ENCODE results near the gene FLRT1.

FLRT1 gene

GRCh38 chr11:64011371-64011770 lies 24.4 kb upstream of the FLRT1 start:
- Histone ChIP-seq H3K79me1 (ENCODE audit: low read length) (no peaks in the 10 kb centered on the region), H3K9me3 (ENCODE audit: insufficient read depth, low read depth, low read length) (no peaks in the 10 kb centered on the region), H4K12ac (ENCODE audit: low read depth, low read length) (no peak overlapping the region), H2AFZ (ENCODE audit: insufficient read depth, low read length, poor library complexity) (no peak overlapping the region), H3K4me3 (ENCODE audit: low read depth, low read length) (no peak overlapping the region), H2BK5ac (ENCODE audit: low read depth, low read length, poor library complexity) (no peak overlapping the region), H2BK120ac (ENCODE audit: insufficient read depth, low read length, poor library complexity) (no peak overlapping the region), H3K18ac (ENCODE audit: low read length) (no peak overlapping the region), H3K4me2 (ENCODE audit: low read length) (no peak overlapping the region), H3K4me1 (ENCODE audit: control insufficient read depth in 1 of 2, insufficient read depth in 2 of 2, low read length in 2 of 2) (peaks cover 12 to 16% of the 10 kb centered on the region in 2 experiments), H3K23ac (ENCODE audit: low read length) (no peak overlapping the region), H4K91ac (ENCODE audit: low read depth, low read length) (no peak overlapping the region), H2BK12ac (ENCODE audit: low read length) (no peak overlapping the region), H2AK5ac (ENCODE audit: low read length) (no peak overlapping the region), H3K79me2 (ENCODE audit: control insufficient read depth, insufficient read depth, low read length, poor library complexity) (no peaks in the 10 kb centered on the region), H3K14ac (ENCODE audit: low read length) (no peak overlapping the region), H4K8ac (ENCODE audit: low read depth, low read length) (no peak overlapping the region), H3K27ac (ENCODE audit: low read depth, low read length) (no peak overlapping the region), H3K36me3 (ENCODE audit: control insufficient read depth in 1 of 2, insufficient read depth in 2 of 2, low read length in 2 of 2) (no peaks in the 10 kb centered on the region), H3K9ac (ENCODE audit: low read length) (no peak overlapping the region), H3K27me3 (ENCODE audit: insufficient read depth, low read length) (peaks cover 12% of the 10 kb centered on the region), H3K4ac (ENCODE audit: low read depth, low read length) (no peak overlapping the region)
- no CpG with 5 or more reads among the region's 8 CpGs for WGBS (ENCODE audit: extremely low coverage, insufficient coverage, insufficient read length)
- DNase-seq: no peak

- Histone ChIP-seq H3K4me1 (ENCODE audit: control insufficient read depth in 1 of 2, insufficient read depth in 2 of 2, low read length in 2 of 2) (peaks cover 6 to 8% of the 10 kb centered on the region in 2 experiments), H2AFZ (ENCODE audit: insufficient read depth, low read length, poor library complexity) (no peak overlapping the region), H3K18ac (ENCODE audit: low read length) (no peak overlapping the region), H3K4me3 (ENCODE audit: low read depth, low read length) (no peak overlapping the region), H3K9ac (ENCODE audit: low read length) (no peak overlapping the region), H3K23ac (ENCODE audit: low read length) (no peak overlapping the region), H3K36me3 (ENCODE audit: control insufficient read depth in 1 of 2, insufficient read depth in 2 of 2, low read length in 2 of 2) (no peaks in the 10 kb centered on the region), H2AK5ac (ENCODE audit: low read length) (no peak overlapping the region), H4K12ac (ENCODE audit: low read depth, low read length) (no peak overlapping the region), H3K14ac (ENCODE audit: low read length) (no peak overlapping the region), H3K79me1 (ENCODE audit: low read length) (no peaks in the 10 kb centered on the region), H3K4ac (ENCODE audit: low read depth, low read length) (no peak overlapping the region), H4K8ac (ENCODE audit: low read depth, low read length) (no peak overlapping the region), H2BK120ac (ENCODE audit: insufficient read depth, low read length, poor library complexity) (no peak overlapping the region), H3K27me3 (ENCODE audit: insufficient read depth, low read length) (no peaks in the 10 kb centered on the region), H3K79me2 (ENCODE audit: control insufficient read depth, insufficient read depth, low read length, poor library complexity) (no peaks in the 10 kb centered on the region), H3K27ac (ENCODE audit: low read depth, low read length) (no peak overlapping the region), H2BK5ac (ENCODE audit: low read depth, low read length, poor library complexity) (no peak overlapping the region), H4K91ac (ENCODE audit: low read depth, low read length) (no peak overlapping the region), H3K4me2 (ENCODE audit: low read length) (no peak overlapping the region), H2BK12ac (ENCODE audit: low read length) (no peak overlapping the region), H3K9me3 (ENCODE audit: insufficient read depth, low read depth, low read length) (no peaks in the 10 kb centered on the region)
- WGBS (ENCODE audit: extremely low coverage, insufficient coverage, insufficient read length): no CpG with 5 or more reads among the region's 16 CpGs
- no peak for DNase-seq
Observed at GRCh38 chr11:64013141-64013896, 22.4 kb upstream of the FLRT1 start.

GRCh38 chr11:64014356-64014755 lies 21.4 kb upstream of the FLRT1 start:
- no peak overlapping the region for H3K18ac ChIP-seq (ENCODE audit: low read length)
- H3K14ac ChIP-seq (ENCODE audit: low read length): no peak overlapping the region
- no peaks in the 10 kb centered on the region for H3K79me1 ChIP-seq (ENCODE audit: low read length)
- no peak overlapping the region for H2BK5ac ChIP-seq (ENCODE audit: low read depth, low read length, poor library complexity)
- no peaks in the 10 kb centered on the region for H3K79me2 ChIP-seq (ENCODE audit: control insufficient read depth, insufficient read depth, low read length, poor library complexity)
- H3K4ac ChIP-seq (ENCODE audit: low read depth, low read length): no peak overlapping the region
- DNase-seq: no peak
- H3K27me3 ChIP-seq (ENCODE audit: insufficient read depth, low read length): no peaks in the 10 kb centered on the region
- H4K91ac ChIP-seq (ENCODE audit: low read depth, low read length): no peak overlapping the region
- H3K9me3 ChIP-seq (ENCODE audit: insufficient read depth, low read depth, low read length): peaks cover 2% of the 10 kb centered on the region
- no peak overlapping the region for H3K4me3 ChIP-seq (ENCODE audit: low read depth, low read length)
- no peak overlapping the region for H2BK12ac ChIP-seq (ENCODE audit: low read length)
- H3K23ac ChIP-seq (ENCODE audit: low read length): no peak overlapping the region
- H2AFZ ChIP-seq (ENCODE audit: insufficient read depth, low read length, poor library complexity): no peak overlapping the region
- H4K8ac ChIP-seq (ENCODE audit: low read depth, low read length): no peak overlapping the region
- no peak overlapping the region for H3K4me2 ChIP-seq (ENCODE audit: low read length)
- no peak overlapping the region for H3K27ac ChIP-seq (ENCODE audit: low read depth, low read length)
- H2BK120ac ChIP-seq (ENCODE audit: insufficient read depth, low read length, poor library complexity): no peak overlapping the region
- H3K4me1 ChIP-seq (ENCODE audit: control insufficient read depth in 1 of 2, insufficient read depth in 2 of 2, low read length in 2 of 2): peaks cover 4 to 5% of the 10 kb centered on the region in 2 experiments
- H3K36me3 ChIP-seq (ENCODE audit: control insufficient read depth in 1 of 2, insufficient read depth in 2 of 2, low read length in 2 of 2): no peaks in the 10 kb centered on the region
- H3K9ac ChIP-seq (ENCODE audit: low read length): no peak overlapping the region
- no peak overlapping the region for H2AK5ac ChIP-seq (ENCODE audit: low read length)
- no peak overlapping the region for H4K12ac ChIP-seq (ENCODE audit: low read depth, low read length)
- no CpG with 5 or more reads among the region's 11 CpGs for WGBS (ENCODE audit: extremely low coverage, insufficient coverage, insufficient read length)

- no peak overlapping the region for H2BK5ac ChIP-seq (ENCODE audit: low read depth, low read length, poor library complexity)
- H3K4me3 ChIP-seq (ENCODE audit: low read depth, low read length): no peak overlapping the region
- WGBS (ENCODE audit: extremely low coverage, insufficient coverage, insufficient read length): no CpG with 5 or more reads among the region's 20 CpGs
- no peak overlapping the region for H2AK5ac ChIP-seq (ENCODE audit: low read length)
- no peak overlapping the region for H2AFZ ChIP-seq (ENCODE audit: insufficient read depth, low read length, poor library complexity)
- H3K79me1 ChIP-seq (ENCODE audit: low read length): no peaks in the 10 kb centered on the region
- no peaks in the 10 kb centered on the region for H3K27me3 ChIP-seq (ENCODE audit: insufficient read depth, low read length)
- no peak overlapping the region for H2BK12ac ChIP-seq (ENCODE audit: low read length)
- no peaks in the 10 kb centered on the region for H3K36me3 ChIP-seq (ENCODE audit: control insufficient read depth in 1 of 2, insufficient read depth in 2 of 2, low read length in 2 of 2)
- no peak overlapping the region for H3K9ac ChIP-seq (ENCODE audit: low read length)
- no peak overlapping the region for H3K27ac ChIP-seq (ENCODE audit: low read depth, low read length)
- H3K23ac ChIP-seq (ENCODE audit: low read length): no peak overlapping the region
- no peak overlapping the region for H3K18ac ChIP-seq (ENCODE audit: low read length)
- H3K4ac ChIP-seq (ENCODE audit: low read depth, low read length): no peak overlapping the region
- H3K9me3 ChIP-seq (ENCODE audit: insufficient read depth, low read depth, low read length): peaks cover 2% of the 10 kb centered on the region
- H3K4me1 ChIP-seq (ENCODE audit: control insufficient read depth in 1 of 2, insufficient read depth in 2 of 2, low read length in 2 of 2): no peaks in the 10 kb centered on the region
- no peak overlapping the region for H4K91ac ChIP-seq (ENCODE audit: low read depth, low read length)
- H3K4me2 ChIP-seq (ENCODE audit: low read length): no peak overlapping the region
- H2BK120ac ChIP-seq (ENCODE audit: insufficient read depth, low read length, poor library complexity): no peak overlapping the region
- no peaks in the 10 kb centered on the region for H3K79me2 ChIP-seq (ENCODE audit: control insufficient read depth, insufficient read depth, low read length, poor library complexity)
- DNase-seq: no peak
- H4K8ac ChIP-seq (ENCODE audit: low read depth, low read length): no peak overlapping the region
- H3K14ac ChIP-seq (ENCODE audit: low read length): no peak overlapping the region
- no peak overlapping the region for H4K12ac ChIP-seq (ENCODE audit: low read depth, low read length)
Observed at GRCh38 chr11:64015510-64015909, 20.2 kb upstream of the FLRT1 start.
